22Rv1 (cell line): ENCODE data around the gene MLYCD.

Experiments
- ZFX ChIP-seq: fragments of 450-650 bp; IDR thresholded peaks from 2 replicates; pipeline ENCODE4 v1.6.1; 2017; ENCODE audit warnings: antibody characterized with exemption, borderline replicate concordance
- TF ChIP-seq, protein P1 (sequence below): fragments of 450-650 bp; IDR thresholded peaks from 2 replicates; pipeline ENCODE4 v1.5.1; 2017; ENCODE audit warnings: mild to moderate bottlenecking

DNA sequence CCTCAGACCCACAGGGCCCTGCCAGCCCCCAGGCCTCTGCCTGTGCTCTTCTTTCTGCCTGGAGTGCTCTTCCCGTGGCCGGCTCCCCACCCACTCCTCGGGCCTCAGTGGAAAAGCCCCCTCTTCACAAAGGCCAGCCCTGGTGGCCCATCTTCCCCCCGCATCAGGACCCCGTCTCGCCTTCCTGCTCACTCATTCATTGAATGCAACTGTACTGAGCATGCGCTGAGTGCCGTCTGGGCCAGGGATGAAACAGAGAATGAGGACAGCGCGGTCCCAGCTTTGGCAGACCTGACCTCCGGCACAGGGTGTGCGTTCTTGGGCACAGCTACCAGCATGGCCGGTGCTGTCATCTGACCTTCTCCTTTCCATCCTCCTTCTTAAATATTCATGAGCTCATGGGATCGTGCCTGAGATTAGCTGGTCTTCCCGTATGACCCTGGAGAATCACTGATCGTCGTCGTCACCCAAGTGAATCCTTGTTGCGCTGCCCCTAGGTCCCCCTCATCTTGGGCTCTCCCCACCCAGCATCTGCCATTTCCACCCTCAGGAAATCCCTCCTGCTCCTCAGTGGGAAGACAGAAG is 37.8 kb downstream of the MLYCD start:
- TF ChIP-seq, protein P1, sequence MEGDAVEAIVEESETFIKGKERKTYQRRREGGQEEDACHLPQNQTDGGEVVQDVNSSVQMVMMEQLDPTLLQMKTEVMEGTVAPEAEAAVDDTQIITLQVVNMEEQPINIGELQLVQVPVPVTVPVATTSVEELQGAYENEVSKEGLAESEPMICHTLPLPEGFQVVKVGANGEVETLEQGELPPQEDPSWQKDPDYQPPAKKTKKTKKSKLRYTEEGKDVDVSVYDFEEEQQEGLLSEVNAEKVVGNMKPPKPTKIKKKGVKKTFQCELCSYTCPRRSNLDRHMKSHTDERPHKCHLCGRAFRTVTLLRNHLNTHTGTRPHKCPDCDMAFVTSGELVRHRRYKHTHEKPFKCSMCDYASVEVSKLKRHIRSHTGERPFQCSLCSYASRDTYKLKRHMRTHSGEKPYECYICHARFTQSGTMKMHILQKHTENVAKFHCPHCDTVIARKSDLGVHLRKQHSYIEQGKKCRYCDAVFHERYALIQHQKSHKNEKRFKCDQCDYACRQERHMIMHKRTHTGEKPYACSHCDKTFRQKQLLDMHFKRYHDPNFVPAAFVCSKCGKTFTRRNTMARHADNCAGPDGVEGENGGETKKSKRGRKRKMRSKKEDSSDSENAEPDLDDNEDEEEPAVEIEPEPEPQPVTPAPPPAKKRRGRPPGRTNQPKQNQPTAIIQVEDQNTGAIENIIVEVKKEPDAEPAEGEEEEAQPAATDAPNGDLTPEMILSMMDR, result no peak
- TF ChIP-seq ZFX, result no peak
